GM23248 (cell line): Measurements from ENCODE around the gene VIPR2. TPM values are rescaled to one million over a fixed set of nuclear protein-coding genes. Genes with fewer than 3 reads are reported as not detected.

Source experiments
- DNase-seq: peaks from one replicate; pipeline ENCODE4 v3.0.0-alpha.2; 2015
- H2AFZ ChIP-seq: fragments of 200-600 bp; sonication (generic); 2 replicates; pipeline ENCODE4 v1.6.1; 2016; ENCODE audit warnings: antibody characterized with exemption
- H3F3A ChIP-seq: fragments of 200-600 bp; sonication (generic); 2 replicates; pipeline ENCODE4 v1.6.1; 2016; ENCODE audit warnings: mild to moderate bottlenecking, antibody characterized with exemption, mixed run types; ENCODE audit not compliant: insufficient read depth
- H3K27ac ChIP-seq: fragments of 200-600 bp; sonication (generic); 2 replicates; pipeline ENCODE4 v1.5.1; 2016; ENCODE audit warnings: mild to moderate bottlenecking
- H3K27me3 ChIP-seq: fragments of 200-600 bp; sonication (generic); replicated peaks from 2 replicates; pipeline ENCODE4 v1.6.1; 2016; ENCODE audit warnings: mild to moderate bottlenecking; ENCODE audit not compliant: insufficient read depth
- H3K36me3 ChIP-seq: fragments of 200-600 bp; sonication (generic); 2 replicates; pipeline ENCODE4 v1.6.1; 2016; ENCODE audit warnings: low read depth, mild to moderate bottlenecking
- H3K4me1 ChIP-seq: fragments of 200-600 bp; sonication (generic); 2 replicates; pipeline ENCODE4 v1.6.1; 2016; ENCODE audit warnings: mild to moderate bottlenecking; ENCODE audit not compliant: insufficient read depth
- H3K4me2 ChIP-seq: fragments of 200-600 bp; sonication (generic); one replicate; pipeline ENCODE4 v1.6.1; 2016; ENCODE audit warnings: mild to moderate bottlenecking; ENCODE audit not compliant: unreplicated experiment
- H3K4me3 ChIP-seq: fragments of 200-600 bp; sonication (generic); 2 replicates; pipeline ENCODE4 v1.5.1; 2016; ENCODE audit warnings: mild to moderate bottlenecking
- H3K79me2 ChIP-seq: fragments of 200-600 bp; sonication (generic); 2 replicates; pipeline ENCODE4 v1.6.1; 2016; ENCODE audit warnings: mild to moderate bottlenecking; ENCODE audit not compliant: insufficient read depth
- H3K9ac ChIP-seq: fragments of 200-600 bp; sonication (generic); 2 replicates; pipeline ENCODE4 v1.6.1; 2016; ENCODE audit warnings: mild to moderate bottlenecking
- H3K9me2 ChIP-seq: fragments of 200-600 bp; sonication (generic); 2 replicates; pipeline ENCODE4 v1.6.1; 2016; ENCODE audit warnings: mixed run types, mild to moderate bottlenecking, moderate library complexity; ENCODE audit not compliant: insufficient read depth
- H3K9me3 ChIP-seq: fragments of 200-600 bp; sonication (generic); one replicate; pipeline ENCODE4 v1.6.1; 2017; ENCODE audit warnings: low read depth
- H4K20me1 ChIP-seq: fragments of 200-600 bp; sonication (generic); 2 replicates; pipeline ENCODE4 v1.6.0; 2016; ENCODE audit not compliant: insufficient read depth
- EZH2 ChIP-seq: fragments of 200-600 bp; sonication (generic); IDR thresholded peaks from 2 replicates; pipeline ENCODE4 v1.6.1; 2018; ENCODE audit warnings: antibody characterized with exemption, mild to moderate bottlenecking; ENCODE audit not compliant: insufficient read depth, poor library complexity, severe bottlenecking
- EZH2phosphoT487 ChIP-seq: fragments of 200-600 bp; sonication (generic); IDR thresholded peaks from 2 replicates; pipeline ENCODE4 v1.6.1; 2018; ENCODE audit warnings: antibody characterized with exemption, moderate library complexity, mild to moderate bottlenecking, low read depth; ENCODE audit not compliant: insufficient read depth
- WGBS, 2 experiments: methylation state at CpG; one replicate each; pipeline ENCODE4 v1.1.6; 2015 to 2017; ENCODE audit warnings: low lambda C conversion rate in 2 of 2, low coverage in 1 of 2; ENCODE audit errors: missing lambda C conversion rate in 2 of 2; 5-methylcytosine and 5-hydroxymethylcytosine counted together
- in situ Hi-C: fragments of 300-500 bp; cut with MboI; formaldehyde crosslinking; loops from 2 replicates; pipeline ENCODE4 v1.15.0; 2020
- polyA plus RNA-seq: library from polyadenylated mRNA; unstranded; fragments of >200 nt; fragmentation: Nextera tagmentation; extraction: Ambion mirVana; gene quantifications from 2 replicates; pipeline ENCODE4 v1.2.1, GENCODE V29; 2016
- total RNA-seq: library from RNA; depleted of rRNA; stranded (reverse); fragments of >200 nt; shearing (Covaris generic); gene quantifications from 2 replicates; pipeline ENCODE4 v1.2.3, GENCODE V29; 2014

Gene VIPR2
- total and polyA plus RNA-seq, 2 experiments from 2014 or later: not detected

DNA sequence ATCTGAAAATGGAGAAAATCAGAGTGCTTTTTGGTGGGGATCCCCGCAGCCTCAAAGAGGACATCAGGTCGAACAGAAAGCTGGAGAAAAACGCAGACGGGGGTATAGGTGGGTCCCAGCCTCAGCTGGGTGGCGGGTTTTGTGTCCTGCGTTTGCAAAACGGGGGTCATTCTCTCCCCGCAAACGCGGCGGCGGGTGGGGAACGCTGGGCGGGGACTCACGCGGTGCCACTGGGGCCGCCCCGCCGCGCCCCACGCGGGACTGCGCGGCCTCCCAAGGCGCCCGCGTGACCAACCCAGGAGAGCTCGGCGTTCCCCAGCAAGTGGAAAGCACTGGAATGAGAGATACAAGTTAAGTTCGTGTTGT lies 806 bp upstream of the VIPR2 start:
- H3K4me2 ChIP-seq: no peak overlapping the region
- H3K9ac ChIP-seq: no peak overlapping the region
- no peaks in the 10 kb centered on the region for H3K36me3 ChIP-seq
- no peaks in the 10 kb centered on the region for H3F3A ChIP-seq
- WGBS, 2 experiments: 6 to 8% methylated on average over 16 to 30 of the region's 30 CpGs
- no peak overlapping the region for H3K4me3 ChIP-seq
- TF ChIP-seq EZH2 (no peak), EZH2phosphoT487 (no peak)
- no peaks in the 10 kb centered on the region for H3K79me2 ChIP-seq
- H3K27ac ChIP-seq: no peak overlapping the region
- no peaks in the 10 kb centered on the region for H3K9me3 ChIP-seq
- H3K9me2 ChIP-seq: no peaks in the 10 kb centered on the region
- in situ Hi-C loops: no loop called here
- H3K4me1 ChIP-seq: no peaks in the 10 kb centered on the region
- H4K20me1 ChIP-seq: no peaks in the 10 kb centered on the region
- H2AFZ ChIP-seq: no peak overlapping the region
- peak; percentile 2 for DNase-seq
- peaks cover 12% of the 10 kb centered on the region for H3K27me3 ChIP-seq

DNA sequence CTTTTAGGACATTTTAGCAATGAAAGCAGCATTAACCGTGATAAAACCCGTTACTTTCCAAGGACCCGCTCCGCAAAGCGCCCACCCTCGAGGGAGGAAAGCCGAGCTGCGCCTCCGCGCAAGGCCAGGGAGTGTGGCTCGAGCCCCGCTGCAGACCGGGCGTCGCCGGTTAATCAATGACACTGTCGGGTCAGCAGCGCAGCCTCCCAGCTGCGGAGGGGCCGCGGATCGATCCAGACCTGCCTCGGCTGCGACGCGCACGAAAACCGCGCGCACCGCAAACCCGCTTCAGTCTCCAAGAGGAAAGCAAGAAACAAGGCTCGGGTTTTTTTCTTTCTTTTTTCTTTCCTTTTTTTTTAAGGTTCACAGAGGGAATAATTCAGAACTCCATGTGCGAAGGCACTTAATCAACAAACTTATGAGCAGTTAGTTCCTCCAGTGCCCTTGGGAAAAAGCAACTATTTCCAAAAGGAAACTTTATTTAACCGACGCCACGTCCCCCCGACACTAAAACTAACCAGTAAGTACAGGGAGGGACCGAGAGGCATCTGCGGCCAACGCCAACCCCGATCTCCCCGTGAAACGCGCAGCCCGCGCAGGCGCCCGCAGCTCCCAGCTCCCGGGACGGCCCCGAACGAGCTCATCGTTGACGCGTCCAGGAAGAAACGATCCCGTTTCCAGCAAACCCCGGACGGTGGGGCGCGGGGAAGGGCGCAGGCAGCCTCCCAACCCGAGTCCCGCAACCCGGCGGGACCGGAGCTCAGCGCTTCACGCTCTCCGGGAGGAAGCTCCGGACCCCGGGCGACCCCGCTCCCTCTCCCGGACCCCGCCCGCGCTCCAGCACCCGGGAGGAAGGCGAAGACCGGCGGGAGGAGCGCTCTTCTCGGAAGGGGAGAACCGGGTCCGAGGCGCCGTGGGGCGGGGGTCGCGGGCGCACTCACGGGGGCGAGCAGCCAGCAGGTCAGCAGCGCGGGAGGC lies 598 bp downstream of the VIPR2 start:
- Histone ChIP-seq H3K79me2 (no peaks in the 10 kb centered on the region), H3K27me3 (peaks cover 12% of the 10 kb centered on the region), H3K4me1 (no peaks in the 10 kb centered on the region), H3K36me3 (no peaks in the 10 kb centered on the region), H3K4me3 (no peak overlapping the region), H3K27ac (no peak overlapping the region), H3F3A (no peaks in the 10 kb centered on the region), H3K9ac (no peak overlapping the region), H3K9me2 (no peaks in the 10 kb centered on the region), H3K4me2 (no peak overlapping the region), H4K20me1 (no peaks in the 10 kb centered on the region), H2AFZ (no peak overlapping the region), H3K9me3 (no peaks in the 10 kb centered on the region)
- 5 to 6% methylated on average over 74 to 93 of the region's 97 CpGs for WGBS, 2 experiments
- in situ Hi-C loops: no loop called here
- no peak for TF ChIP-seq EZH2
- TF ChIP-seq EZH2phosphoT487: no peak
- peak; percentile 6 for DNase-seq

DNA sequence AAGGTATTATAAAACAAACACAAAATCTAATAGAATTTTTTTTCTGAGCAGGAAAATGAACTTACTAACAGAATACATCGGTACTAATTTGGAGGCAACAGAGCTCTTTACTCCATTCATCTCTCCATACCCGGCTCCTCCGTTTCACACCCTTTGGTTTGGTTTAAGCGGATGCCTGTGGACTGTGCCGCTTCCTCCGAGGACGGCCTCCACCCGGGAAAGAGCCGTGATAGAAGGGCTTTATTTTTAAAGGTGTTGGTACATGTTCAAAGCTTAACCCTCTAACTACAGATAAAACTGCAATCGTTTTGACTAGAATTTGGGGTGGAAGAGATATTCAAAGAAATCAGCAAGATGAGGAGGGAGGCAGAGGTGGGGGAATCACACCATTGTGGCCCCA lies 1.9 kb downstream of the VIPR2 start:
- no peaks in the 10 kb centered on the region for H3K79me2 ChIP-seq
- H4K20me1 ChIP-seq: no peaks in the 10 kb centered on the region
- peaks cover 12% of the 10 kb centered on the region for H3K27me3 ChIP-seq
- no peak overlapping the region for H3K4me2 ChIP-seq
- no peak overlapping the region for H3K27ac ChIP-seq
- 67 to 68% methylated on average over 10 of the region's 10 CpGs for WGBS, 2 experiments
- TF ChIP-seq EZH2 (no peak), EZH2phosphoT487 (no peak)
- H3K9me2 ChIP-seq: no peaks in the 10 kb centered on the region
- H3K36me3 ChIP-seq: no peaks in the 10 kb centered on the region
- in situ Hi-C loops: no loop called here
- no peak for DNase-seq
- H3K4me3 ChIP-seq: no peak overlapping the region
- H3K4me1 ChIP-seq: no peaks in the 10 kb centered on the region
- no peaks in the 10 kb centered on the region for H3F3A ChIP-seq
- H2AFZ ChIP-seq: no peak overlapping the region
- H3K9me3 ChIP-seq: no peaks in the 10 kb centered on the region
- H3K9ac ChIP-seq: no peak overlapping the region

DNA sequence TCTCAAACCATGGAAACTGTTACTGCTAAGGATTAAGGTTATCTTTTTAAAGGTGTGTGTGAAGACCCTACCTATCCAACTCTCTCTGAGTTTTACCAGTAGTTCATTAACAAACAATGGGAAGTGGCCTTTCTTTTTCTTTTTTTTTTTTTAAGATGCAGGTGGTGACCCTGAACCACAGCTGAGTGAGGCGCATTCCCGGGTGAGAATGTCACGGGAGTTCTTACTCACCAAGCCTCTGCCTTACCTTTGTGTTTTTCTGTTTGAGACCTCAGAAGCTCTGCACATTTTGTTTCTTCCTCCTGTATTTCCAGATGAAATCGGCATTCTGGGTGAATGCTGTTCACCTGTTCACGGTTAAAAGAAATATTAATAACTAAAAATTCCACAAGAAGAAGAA lies 2.5 kb downstream of the VIPR2 start:
- Histone ChIP-seq H3K79me2 (no peaks in the 10 kb centered on the region), H3F3A (no peaks in the 10 kb centered on the region), H3K9ac (no peak overlapping the region), H3K4me3 (no peak overlapping the region), H3K4me1 (no peaks in the 10 kb centered on the region), H3K9me3 (no peaks in the 10 kb centered on the region), H3K27me3 (peaks cover 12% of the 10 kb centered on the region), H3K36me3 (no peaks in the 10 kb centered on the region), H2AFZ (no peak overlapping the region), H4K20me1 (no peaks in the 10 kb centered on the region), H3K4me2 (no peak overlapping the region), H3K9me2 (no peaks in the 10 kb centered on the region), H3K27ac (no peak overlapping the region)
- whole genome bisulfite sequencing, 2 experiments: 53 to 69% methylated on average over 5 of the region's 5 CpGs
- TF ChIP-seq EZH2 (no peak), EZH2phosphoT487 (no peak)
- in situ Hi-C loops: no loop called here
- DNase-seq: no peak
